OCI-LY1 (cell line): ENCODE data around the gene LIN52.

Source experiments
- H2AFZ ChIP-seq: fragments of 200-600 bp; sonication (generic), shearing (Covaris generic); 2 replicates; pipeline ENCODE4 v1.6.0; 2014; ENCODE audit warnings: antibody characterized with exemption, mild to moderate bottlenecking, low read length
- H3F3A ChIP-seq: fragments of 200-600 bp; sonication (generic), shearing (Covaris generic); 2 replicates; pipeline ENCODE4 v1.6.0; 2014; ENCODE audit warnings: mild to moderate bottlenecking, antibody characterized with exemption, low read length, moderate library complexity; ENCODE audit not compliant: insufficient read depth
- H3K27ac ChIP-seq: fragments of 200-600 bp; sonication (generic); 2 replicates; pipeline ENCODE4 v1.5.1; 2014; ENCODE audit warnings: low read length, mixed run types, mild to moderate bottlenecking, low read depth; ENCODE audit not compliant: poor library complexity, severe bottlenecking
- H3K27me3 ChIP-seq: fragments of 200-600 bp; sonication (generic); 2 replicates; pipeline ENCODE4 v1.6.0; 2014; ENCODE audit warnings: antibody characterized with exemption, mild to moderate bottlenecking, low read length, moderate library complexity; ENCODE audit not compliant: insufficient read depth
- H3K36me3 ChIP-seq: fragments of 200-600 bp; sonication (generic); 2 replicates; pipeline ENCODE4 v1.6.1; 2014; ENCODE audit warnings: mild to moderate bottlenecking, antibody characterized with exemption, low read length, moderate library complexity, mixed read lengths; ENCODE audit not compliant: insufficient read depth
- H3K4me1 ChIP-seq: fragments of 200-600 bp; sonication (generic); 2 replicates; pipeline ENCODE4 v1.5.1; 2014; ENCODE audit warnings: mild to moderate bottlenecking, low read length, moderate library complexity; ENCODE audit not compliant: insufficient read depth, severe bottlenecking
- H3K4me2 ChIP-seq: fragments of 200-600 bp; sonication (generic), shearing (Covaris generic); 2 replicates; pipeline ENCODE4 v1.6.1; 2014; ENCODE audit warnings: low read length
- H3K4me3 ChIP-seq: fragments of 200-600 bp; sonication (generic); 2 replicates; pipeline ENCODE4 v1.5.1; 2014; ENCODE audit warnings: low read length, low read depth, mild to moderate bottlenecking, mixed read lengths; ENCODE audit not compliant: poor library complexity, severe bottlenecking
- H3K79me2 ChIP-seq: fragments of 200-600 bp; shearing (Covaris generic); 2 replicates; pipeline ENCODE4 v1.6.1; 2016; ENCODE audit warnings: mixed run types, low read length, mixed read lengths; ENCODE audit not compliant: insufficient read depth
- H3K9ac ChIP-seq: fragments of 200-600 bp; sonication (generic), shearing (Covaris generic); 2 replicates; pipeline ENCODE4 v1.6.1; 2014; ENCODE audit warnings: mild to moderate bottlenecking, low read length, mixed read lengths
- H3K9me2 ChIP-seq: fragments of 200-600 bp; sonication (generic), shearing (Covaris generic); 2 replicates; pipeline ENCODE4 v1.6.1; 2014; ENCODE audit warnings: low read depth, mild to moderate bottlenecking, low read length, mixed read lengths
- H3K9me3 ChIP-seq: fragments of 200-600 bp; shearing (Covaris generic); 2 replicates; pipeline ENCODE4 v1.6.1; 2014; ENCODE audit warnings: low read length, mixed read lengths
- H4K20me1 ChIP-seq: fragments of 200-600 bp; sonication (generic), shearing (Covaris generic); 2 replicates; pipeline ENCODE4 v1.6.0; 2016; ENCODE audit warnings: mild to moderate bottlenecking, low read length; ENCODE audit not compliant: insufficient read depth
- CTCF ChIP-seq: fragments of 200-600 bp; sonication (generic), shearing (Covaris generic); IDR thresholded peaks from 2 replicates; pipeline ENCODE4 v1.5.1; 2017; ENCODE audit warnings: mild to moderate bottlenecking, antibody characterized with exemption, low read length, moderate library complexity, mixed read lengths
- EZH2 ChIP-seq: fragments of 200-600 bp; sonication (generic), shearing (Covaris generic); IDR thresholded peaks from 2 replicates; pipeline ENCODE4 v1.8.0; 2017; ENCODE audit warnings: borderline replicate concordance, mixed run types, mild to moderate bottlenecking, antibody characterized with exemption, low read length, moderate library complexity, mixed read lengths

LIN52 gene

GRCh38 chr14:74205882-74206281 is 121.1 kb downstream of the LIN52 start:
- no peaks in the 10 kb centered on the region for H4K20me1 ChIP-seq
- no peak overlapping the region for H3K4me2 ChIP-seq
- H2AFZ ChIP-seq, result no peak overlapping the region
- peaks cover 9% of the 10 kb centered on the region; the same call in 1 of the 2 replicates for H3K36me3 ChIP-seq
- no peaks in the 10 kb centered on the region for H3F3A ChIP-seq
- H3K9me3 ChIP-seq, result no peaks in the 10 kb centered on the region
- no peaks in the 10 kb centered on the region for H3K9me2 ChIP-seq
- H3K4me1 ChIP-seq, result no peaks in the 10 kb centered on the region
- H3K27me3 ChIP-seq, result no peaks in the 10 kb centered on the region
- TF ChIP-seq EZH2, result no peak
- TF ChIP-seq CTCF, result no peak
- H3K9ac ChIP-seq, result no peak overlapping the region
- no peak overlapping the region for H3K4me3 ChIP-seq
- no peaks in the 10 kb centered on the region for H3K79me2 ChIP-seq
- H3K27ac ChIP-seq, result no peak overlapping the region

- peak; percentile 62 for TF ChIP-seq CTCF
- TF ChIP-seq EZH2, result no peak
- H3K27me3 ChIP-seq, result no peaks in the 10 kb centered on the region
- no peak overlapping the region for H3K9ac ChIP-seq
- H3K4me3 ChIP-seq, result no peak overlapping the region
- H3K27ac ChIP-seq, result no peak overlapping the region
- no peaks in the 10 kb centered on the region for H3K4me1 ChIP-seq
- H3K4me2 ChIP-seq, result no peak overlapping the region
- H4K20me1 ChIP-seq, result no peaks in the 10 kb centered on the region
- no peaks in the 10 kb centered on the region for H3K9me3 ChIP-seq
- H3F3A ChIP-seq, result no peaks in the 10 kb centered on the region
- no peak overlapping the region for H2AFZ ChIP-seq
- H3K36me3 ChIP-seq, result peaks cover 3% of the 10 kb centered on the region; the same call in 1 of the 2 replicates
- no peaks in the 10 kb centered on the region for H3K9me2 ChIP-seq
- no peaks in the 10 kb centered on the region for H3K79me2 ChIP-seq
These were observed 123.2 kb downstream of the LIN52 start for GRCh38 chr14:74207943-74208342.

GRCh38 chr14:74208642-74209041 is 123.9 kb downstream of the LIN52 start:
- no peak overlapping the region for H2AFZ ChIP-seq
- H3K4me3 ChIP-seq, result no peak overlapping the region

More at GRCh38 chr14:74208642-74209041, 123.9 kb downstream of the LIN52 start:
- Histone ChIP-seq H3K9ac (no peak overlapping the region), H3K79me2 (no peaks in the 10 kb centered on the region), H3K27ac (no peak overlapping the region), H3K4me2 (no peak overlapping the region), H3F3A (no peaks in the 10 kb centered on the region), H4K20me1 (no peaks in the 10 kb centered on the region), H3K4me1 (no peaks in the 10 kb centered on the region), H3K9me3 (no peaks in the 10 kb centered on the region), H3K27me3 (no peaks in the 10 kb centered on the region), H3K36me3 (no peaks in the 10 kb centered on the region), H3K9me2 (no peaks in the 10 kb centered on the region)
- TF ChIP-seq CTCF (no peak), EZH2 (no peak)
